Measurements from ENCODE around the gene HRAS. TPM values are rescaled to one million over a fixed set of nuclear protein-coding genes. Genes with fewer than 3 reads are reported as not detected.

HRAS gene
- total and polyA plus RNA-seq, 4 donors, result 4.7 to 17.4 (median 10.9) TPM

DNA sequence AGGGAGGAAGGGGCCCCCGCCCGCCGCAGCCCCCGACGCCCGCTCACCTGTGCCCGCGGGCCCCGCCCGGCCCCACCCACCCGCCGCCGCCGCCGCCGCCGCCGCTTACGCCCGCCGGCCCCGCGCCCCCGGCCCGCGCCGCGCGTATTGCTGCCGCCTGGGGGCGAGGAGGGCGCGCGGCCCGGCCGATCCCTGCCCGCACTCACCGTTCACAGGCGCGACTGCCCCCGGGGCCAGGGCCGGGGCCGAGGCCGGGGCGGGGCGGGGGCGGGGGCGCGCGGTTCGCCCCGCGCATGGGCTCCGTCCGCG lies 212 bp downstream of the HRAS start:
- Histone ChIP-seq H3K27me3 (ENCODE audit: control insufficient read depth in 4 of 4, insufficient read depth in 4 of 4, low read length in 3 of 4) (no peaks in the 10 kb centered on the region), H3K27ac (ENCODE audit: low read depth in 1 of 2, low read length in 2 of 2) (no peak overlapping the region), H3K9me3 (ENCODE audit: control insufficient read depth in 4 of 4, low read length in 3 of 4) (no peaks in the 10 kb centered on the region), H3K9ac (ENCODE audit: low read depth in 1 of 2, low read length in 2 of 2) (no peak overlapping the region), H3K36me3 (ENCODE audit: control insufficient read depth in 4 of 4, insufficient read depth in 3 of 4, low read depth in 1 of 4, low read length in 3 of 4) (peaks cover 0 to 11% (median 6%) of the 10 kb centered on the region in 4 donors), H3K4me1 (ENCODE audit: control insufficient read depth in 4 of 4, insufficient read depth in 4 of 4, low read length in 3 of 4) (peaks cover 8 to 34% (median 26%) of the 10 kb centered on the region in 4 donors), H3K4me3 (ENCODE audit: low read depth in 1 of 3, low read length in 3 of 3) (peak overlapping the region in 2 of 3 donors; percentile 67 to 87)
- no peak for DNase-seq (ENCODE audit: low spot score)
- WGBS, result 1% methylated on average over 56 of the region's 56 CpGs
- TF ChIP-seq, protein P1, sequence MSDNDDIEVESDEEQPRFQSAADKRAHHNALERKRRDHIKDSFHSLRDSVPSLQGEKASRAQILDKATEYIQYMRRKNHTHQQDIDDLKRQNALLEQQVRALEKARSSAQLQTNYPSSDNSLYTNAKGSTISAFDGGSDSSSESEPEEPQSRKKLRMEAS (IDR thresholded peaks at IDR 0.05), result no peak
- no peak for TF ChIP-seq HNF4G (IDR thresholded peaks at IDR 0.05)
- TF ChIP-seq FOXA2 (IDR thresholded peaks at IDR 0.05), result no peak
- TF ChIP-seq HNF4A (conservative IDR thresholded peaks at IDR 0.05), result no peak
- no peak for TF ChIP-seq CTCF (IDR thresholded peaks at IDR 0.05; ENCODE audit: low read depth, low read length, missing input control)
- TF ChIP-seq EGR1 (IDR thresholded peaks at IDR 0.05; ENCODE audit: low read depth in 2 of 2), result no peak
- TF ChIP-seq SP1 (IDR thresholded peaks at IDR 0.05), result no peak
- TF ChIP-seq, protein P2, sequence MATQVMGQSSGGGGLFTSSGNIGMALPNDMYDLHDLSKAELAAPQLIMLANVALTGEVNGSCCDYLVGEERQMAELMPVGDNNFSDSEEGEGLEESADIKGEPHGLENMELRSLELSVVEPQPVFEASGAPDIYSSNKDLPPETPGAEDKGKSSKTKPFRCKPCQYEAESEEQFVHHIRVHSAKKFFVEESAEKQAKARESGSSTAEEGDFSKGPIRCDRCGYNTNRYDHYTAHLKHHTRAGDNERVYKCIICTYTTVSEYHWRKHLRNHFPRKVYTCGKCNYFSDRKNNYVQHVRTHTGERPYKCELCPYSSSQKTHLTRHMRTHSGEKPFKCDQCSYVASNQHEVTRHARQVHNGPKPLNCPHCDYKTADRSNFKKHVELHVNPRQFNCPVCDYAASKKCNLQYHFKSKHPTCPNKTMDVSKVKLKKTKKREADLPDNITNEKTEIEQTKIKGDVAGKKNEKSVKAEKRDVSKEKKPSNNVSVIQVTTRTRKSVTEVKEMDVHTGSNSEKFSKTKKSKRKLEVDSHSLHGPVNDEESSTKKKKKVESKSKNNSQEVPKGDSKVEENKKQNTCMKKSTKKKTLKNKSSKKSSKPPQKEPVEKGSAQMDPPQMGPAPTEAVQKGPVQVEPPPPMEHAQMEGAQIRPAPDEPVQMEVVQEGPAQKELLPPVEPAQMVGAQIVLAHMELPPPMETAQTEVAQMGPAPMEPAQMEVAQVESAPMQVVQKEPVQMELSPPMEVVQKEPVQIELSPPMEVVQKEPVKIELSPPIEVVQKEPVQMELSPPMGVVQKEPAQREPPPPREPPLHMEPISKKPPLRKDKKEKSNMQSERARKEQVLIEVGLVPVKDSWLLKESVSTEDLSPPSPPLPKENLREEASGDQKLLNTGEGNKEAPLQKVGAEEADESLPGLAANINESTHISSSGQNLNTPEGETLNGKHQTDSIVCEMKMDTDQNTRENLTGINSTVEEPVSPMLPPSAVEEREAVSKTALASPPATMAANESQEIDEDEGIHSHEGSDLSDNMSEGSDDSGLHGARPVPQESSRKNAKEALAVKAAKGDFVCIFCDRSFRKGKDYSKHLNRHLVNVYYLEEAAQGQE (IDR thresholded peaks at IDR 0.05), result no peak
- no peak for TF ChIP-seq ZBTB33 (IDR thresholded peaks at IDR 0.05)
- no peak for TF ChIP-seq FOXA1 (IDR thresholded peaks at IDR 0.05)
- no peak for TF ChIP-seq GABPA (IDR thresholded peaks at IDR 0.05 in 1 of 2, conservative IDR thresholded peaks at IDR 0.05 in 1 of 2)
- no peak for TF ChIP-seq ATF3 (IDR thresholded peaks at IDR 0.05)

DNA sequence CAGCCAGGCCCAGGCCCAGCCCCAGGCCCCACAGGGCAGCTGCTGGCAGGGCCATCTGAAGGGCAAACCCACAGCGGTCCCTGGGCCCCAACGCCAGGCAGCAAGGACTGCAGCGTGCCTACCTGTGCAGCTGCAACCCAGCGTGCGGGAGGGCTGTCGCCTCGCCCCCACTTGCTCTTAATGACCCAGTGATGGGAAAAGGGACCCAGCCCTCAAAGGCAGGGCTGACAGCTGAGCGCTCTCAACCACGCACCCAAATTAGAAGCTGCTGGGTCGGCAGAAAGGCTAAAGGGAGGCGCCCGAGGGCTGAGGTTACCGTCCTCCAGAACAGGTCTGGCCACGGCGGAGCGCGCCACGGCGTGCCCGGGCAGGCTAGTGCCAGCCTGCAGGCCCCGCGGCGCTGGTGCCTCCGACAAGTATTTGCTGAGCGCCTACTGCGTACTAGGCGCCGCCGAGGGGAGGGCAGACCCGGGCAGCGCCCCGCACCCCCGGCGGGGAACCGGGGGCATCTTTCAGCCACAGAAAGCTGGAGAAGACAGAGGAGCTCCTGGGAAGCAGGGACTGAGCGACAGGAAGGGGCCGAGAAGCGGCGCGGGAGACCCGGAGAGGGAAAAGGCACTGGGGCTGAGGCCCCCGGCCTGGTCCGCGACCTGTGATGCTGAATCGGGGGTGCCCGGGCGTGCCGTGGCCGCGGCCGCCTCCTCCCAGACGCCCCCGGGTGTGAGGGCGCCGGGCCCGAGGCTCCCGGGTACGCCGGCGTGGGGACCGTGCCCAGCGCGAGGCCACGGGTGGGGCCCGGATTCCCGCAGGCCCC lies 773 bp downstream of the HRAS start:
- peaks cover 0 to 11% (median 6%) of the 10 kb centered on the region in 4 donors for H3K36me3 ChIP-seq (ENCODE audit: control insufficient read depth in 4 of 4, insufficient read depth in 3 of 4, low read depth in 1 of 4, low read length in 3 of 4)
- peak overlapping the region; percentile 38 for H3K9ac ChIP-seq (ENCODE audit: low read depth in 1 of 2, low read length in 2 of 2)
- peak; percentile 39 for DNase-seq (ENCODE audit: low spot score)
- no peak overlapping the region for H3K27ac ChIP-seq (ENCODE audit: low read depth in 1 of 2, low read length in 2 of 2)
- peaks cover 8 to 34% (median 26%) of the 10 kb centered on the region in 4 donors for H3K4me1 ChIP-seq (ENCODE audit: control insufficient read depth in 4 of 4, insufficient read depth in 4 of 4, low read length in 3 of 4)
- no peaks in the 10 kb centered on the region for H3K9me3 ChIP-seq (ENCODE audit: control insufficient read depth in 4 of 4, low read length in 3 of 4)
- WGBS, result 12% methylated on average over 66 of the region's 66 CpGs
- no peaks in the 10 kb centered on the region for H3K27me3 ChIP-seq (ENCODE audit: control insufficient read depth in 4 of 4, insufficient read depth in 4 of 4, low read length in 3 of 4)
- H3K4me3 ChIP-seq (ENCODE audit: low read depth in 1 of 3, low read length in 3 of 3), result peak overlapping the region in 2 of 3 donors; percentile 67 to 87
- TF ChIP-seq NR2F2 (IDR thresholded peaks at IDR 0.05) (no peak), HNF4A (conservative IDR thresholded peaks at IDR 0.05) (no peak), JUND (IDR thresholded peaks at IDR 0.05) (no peak), TAF1 (conservative IDR thresholded peaks at IDR 0.05) (no peak), HNF4G (IDR thresholded peaks at IDR 0.05) (no peak), RXRA (IDR thresholded peaks at IDR 0.05) (no peak), GABPA (IDR thresholded peaks at IDR 0.05 in 1 of 2, conservative IDR thresholded peaks at IDR 0.05 in 1 of 2) (no peak), SP1 (IDR thresholded peaks at IDR 0.05) (no peak), EGR1 (IDR thresholded peaks at IDR 0.05; ENCODE audit: low read depth in 2 of 2) (no peak), YY1 (IDR thresholded peaks at IDR 0.05) (no peak), FOXA2 (IDR thresholded peaks at IDR 0.05) (no peak), ATF3 (IDR thresholded peaks at IDR 0.05) (no peak), RAD21 (IDR thresholded peaks at IDR 0.05) (no peak)
- TF ChIP-seq, protein P2 (IDR thresholded peaks at IDR 0.05), result no peak

Data from liver (tissue), 9 donors.